Head of caudate nucleus (tissue), 42 donors: Measurements from ENCODE around the gene AGFG2.
A peak's percentile ranks its signal among the peaks of the same experiment; 100 is the strongest.

ENCODE experiments used
- DNase-seq, 42 donors: peaks; one replicate each; pipeline versions ENCODE4 v3.0.0 to v3.0.0-alpha.2; 2020 to 2021; ENCODE audit warnings: mixed read lengths in 7 of 42
- intact Hi-C: fragments of 100-400 bp; cut with DNase I; formaldehyde crosslinking; loops from one replicate; pipeline ENCODE4 v1.15.0; 2022

AGFG2 gene

GRCh38 chr7:100567751-100568175 lies 28.8 kb downstream of the AGFG2 start:
- no peak for DNase-seq
- intact Hi-C loops = loop anchor here (5.0 kb wide), 1 partner anchor 85 kb away; the partner anchor contains the start of gene NYAP1

DNA sequence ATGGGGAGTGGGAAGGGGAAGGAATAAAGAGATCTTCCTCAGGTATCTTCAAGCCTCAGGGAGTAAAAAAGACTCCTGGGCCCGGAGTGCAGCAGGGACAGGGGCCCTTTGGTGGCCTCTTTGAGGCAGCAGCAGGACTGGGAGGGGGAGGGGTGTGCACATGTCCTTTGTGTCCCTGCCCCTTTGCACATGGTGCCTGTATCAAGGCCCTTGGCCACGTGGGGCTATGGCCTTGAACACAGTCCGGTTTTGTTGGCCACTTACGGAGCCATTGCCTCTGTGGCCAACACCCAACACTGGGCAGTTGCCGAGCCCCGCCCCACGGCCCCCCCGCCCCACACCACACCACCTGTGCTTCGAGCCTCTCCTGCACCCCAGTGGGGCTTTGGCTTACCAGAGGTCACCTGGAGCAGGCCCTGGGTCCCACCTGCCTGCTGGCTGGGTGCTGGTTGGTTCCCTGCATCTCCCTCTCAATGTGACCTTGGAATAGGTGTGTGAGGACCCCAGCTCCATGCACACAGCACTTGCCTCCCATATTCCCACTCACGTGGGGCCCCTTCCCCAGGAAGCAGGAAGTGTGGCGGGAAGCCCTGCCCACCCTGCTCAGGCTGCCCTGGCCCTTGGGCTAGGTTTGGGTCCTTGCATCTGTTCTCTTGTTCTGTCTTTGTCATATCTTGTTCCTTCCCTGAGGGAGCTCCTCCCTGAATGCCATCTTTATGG lies 29.3 kb downstream of the AGFG2 start:
- intact Hi-C loops = loop anchor here (5.0 kb wide), 1 partner anchor 86 kb away; the partner anchor contains the start of gene NYAP1
- DNase-seq = no peak

GRCh38 chr7:100568896-100569844 lies 30.2 kb downstream of the AGFG2 start:
- intact Hi-C loops = loop anchor here (5.0 kb wide), 1 partner anchor 87 kb away; the partner anchor contains the start of gene NYAP1
- peak in 41 of 42 donors; percentile 34 to 85 (median 71) for DNase-seq

GRCh38 chr7:100570954-100571828 lies 32.2 kb downstream of the AGFG2 start:
- intact Hi-C loops = no loop called here

GRCh38 chr7:100571829-100572116 lies 32.8 kb downstream of the AGFG2 start:
- intact Hi-C loops = no loop called here
- no peak for DNase-seq

More at GRCh38 chr7:100570954-100571828, 32.2 kb downstream of the AGFG2 start:
- DNase-seq = no peak

- intact Hi-C loops = no loop called here
- DNase-seq = no peak
Measured at GRCh38 chr7:100572281-100572948, 33.4 kb downstream of the AGFG2 start.

GRCh38 chr7:100572949-100573675 lies 34.1 kb downstream of the AGFG2 start:
- intact Hi-C loops = no loop called here
- no peak for DNase-seq

DNA sequence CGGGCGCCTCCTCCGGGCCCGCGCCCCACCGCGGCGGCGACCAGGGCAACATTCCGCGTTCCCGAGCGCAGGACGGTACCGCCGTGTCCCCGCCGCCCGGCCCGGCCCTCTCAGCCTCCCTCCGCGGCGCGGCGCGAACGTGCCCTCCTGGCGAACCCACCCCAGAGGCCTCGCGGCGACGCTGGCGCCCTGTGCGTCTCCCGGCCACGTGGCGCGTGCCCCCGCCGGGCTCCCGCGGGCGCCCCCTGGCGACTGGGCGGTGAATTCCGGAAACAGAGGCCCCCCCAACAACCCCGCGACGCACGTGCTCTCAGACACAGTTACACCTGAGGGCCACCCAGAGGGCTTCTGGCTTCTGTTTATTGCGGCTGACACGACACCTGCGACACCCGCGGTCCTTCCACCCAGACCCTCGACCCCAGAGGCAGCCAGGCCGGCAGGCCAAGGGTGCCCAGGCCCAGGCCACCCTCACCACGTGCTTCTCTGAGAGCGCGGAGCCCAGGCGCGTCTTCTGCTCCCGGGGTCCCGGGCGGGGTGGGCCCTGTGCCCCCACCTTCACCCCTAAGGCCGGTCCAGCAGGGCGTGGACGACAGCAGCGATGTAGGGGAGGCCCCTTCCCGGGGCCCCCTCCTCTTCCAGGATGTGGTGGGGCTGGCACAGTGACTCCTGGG lies 34.8 kb downstream of the AGFG2 start, which contains the start of gene SAP25:
Gene SAP25 (minus strand): TSS at position 210 of the 671 bp plus-strand sequence. CDS start 158 bp downstream, at position 52.
- intact Hi-C loops = no loop called here
- no peak for DNase-seq

DNA sequence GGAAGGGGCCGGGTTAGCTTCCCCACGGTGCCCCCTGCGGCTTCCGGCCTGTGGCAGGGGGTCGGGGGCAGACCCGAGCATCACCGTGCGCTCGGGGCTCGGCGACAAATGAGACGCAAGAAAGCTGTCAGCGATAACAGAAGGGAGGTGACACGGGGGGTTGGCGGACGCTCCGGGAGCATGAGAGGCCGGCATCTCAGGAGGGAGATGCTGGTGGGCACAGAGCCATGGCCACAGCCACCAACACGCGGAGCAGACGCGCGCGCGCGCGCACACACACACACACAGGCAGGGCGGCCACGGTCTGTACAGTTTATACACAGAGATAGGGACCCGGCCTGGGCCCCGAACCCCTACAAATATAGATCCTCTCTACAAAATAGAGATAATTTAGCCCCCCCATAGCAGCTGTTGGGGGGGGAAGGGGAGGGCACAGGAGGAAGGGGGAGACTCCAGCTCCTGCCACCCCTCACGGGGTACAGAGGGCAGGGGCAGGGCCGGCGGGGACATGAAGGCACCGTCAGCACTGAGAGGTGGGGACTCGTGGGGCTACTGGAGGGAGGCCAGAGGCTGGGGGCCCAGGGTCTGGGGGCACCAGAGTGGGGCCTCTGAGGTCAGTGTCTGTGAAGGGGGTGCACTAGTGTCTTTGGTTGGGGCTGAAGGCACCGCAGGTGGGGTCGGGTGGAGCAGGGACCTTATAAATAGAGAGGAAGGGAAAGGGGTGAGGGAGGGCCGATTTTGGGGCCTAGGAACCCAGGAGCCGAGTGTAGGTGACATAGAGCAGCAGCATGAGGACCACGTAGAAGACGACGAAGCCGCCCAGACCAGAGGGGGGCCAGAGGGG lies 35.6 kb downstream of the AGFG2 start:
- no peak for DNase-seq
- intact Hi-C loops = no loop called here

- DNase-seq = no peak
- intact Hi-C loops = no loop called here
Measured at GRCh38 chr7:100575206-100575631, 36.2 kb downstream of the AGFG2 start.

- DNase-seq = no peak
- intact Hi-C loops = no loop called here
Measured at GRCh38 chr7:100575746-100576383, 36.9 kb downstream of the AGFG2 start.

DNA sequence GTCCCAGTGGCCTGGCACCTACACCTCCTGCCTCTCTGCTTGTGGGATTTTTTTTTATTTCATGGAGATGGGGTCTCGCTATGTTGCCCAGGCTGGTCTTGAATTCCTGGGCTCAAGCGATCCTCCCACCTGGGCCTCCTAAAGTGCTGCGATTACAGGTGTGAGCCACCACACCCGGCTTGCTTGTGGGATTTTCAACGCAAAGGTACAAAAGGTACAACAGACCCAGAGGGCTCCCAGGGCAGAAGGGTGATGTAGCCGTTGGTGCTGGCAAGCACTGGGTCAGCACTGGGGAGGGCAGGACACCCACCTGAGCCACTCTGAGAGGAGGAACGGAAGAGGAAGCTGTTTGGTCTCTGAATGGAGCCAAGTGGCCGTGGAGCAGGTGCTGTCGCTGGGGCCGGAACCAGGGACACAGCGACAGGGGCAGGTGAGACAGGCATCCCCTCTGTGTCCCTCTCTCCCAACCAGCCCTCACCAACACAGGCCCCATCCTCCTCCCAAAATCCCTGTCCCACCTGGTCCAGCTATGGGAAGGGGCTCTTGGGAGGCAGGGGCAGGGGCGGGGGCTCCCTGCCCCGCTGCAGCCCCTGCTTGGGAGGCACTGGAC lies 37.5 kb downstream of the AGFG2 start:
- DNase-seq = no peak
- intact Hi-C loops = no loop called here

GRCh38 chr7:100577103-100577502 lies 38.1 kb downstream of the AGFG2 start:
- intact Hi-C loops = no loop called here
- no peak for DNase-seq

DNA sequence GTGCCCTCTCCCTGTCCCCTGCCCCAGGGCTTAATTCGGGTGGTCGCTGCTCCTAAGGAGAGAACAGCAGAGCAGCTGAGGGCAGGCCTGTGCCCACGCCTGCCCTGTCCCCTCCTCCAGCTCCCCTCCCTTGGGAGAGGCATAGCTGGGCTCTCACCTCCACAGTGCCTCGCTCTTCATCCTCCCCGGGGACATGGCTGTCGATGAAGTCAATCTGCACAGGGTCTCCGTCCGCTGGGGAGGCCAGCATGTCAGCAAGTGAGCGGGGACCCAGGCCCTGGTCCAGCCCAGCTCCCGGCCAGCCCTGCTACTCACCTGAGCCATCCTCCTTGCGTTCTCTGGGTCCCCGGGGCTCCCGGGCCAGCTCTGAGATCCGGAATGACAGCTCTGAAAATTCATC lies 38.5 kb downstream of the AGFG2 start:
- no peak for DNase-seq
- intact Hi-C loops = no loop called here
